ENCODE measurements around the gene CDK3.
"Not testable (repeated sequence)": the region's sequence is repeated elsewhere in the genome, so short reads cannot be mapped to it uniquely, and the experiment has no call there.

Gene CDK3

DNA sequence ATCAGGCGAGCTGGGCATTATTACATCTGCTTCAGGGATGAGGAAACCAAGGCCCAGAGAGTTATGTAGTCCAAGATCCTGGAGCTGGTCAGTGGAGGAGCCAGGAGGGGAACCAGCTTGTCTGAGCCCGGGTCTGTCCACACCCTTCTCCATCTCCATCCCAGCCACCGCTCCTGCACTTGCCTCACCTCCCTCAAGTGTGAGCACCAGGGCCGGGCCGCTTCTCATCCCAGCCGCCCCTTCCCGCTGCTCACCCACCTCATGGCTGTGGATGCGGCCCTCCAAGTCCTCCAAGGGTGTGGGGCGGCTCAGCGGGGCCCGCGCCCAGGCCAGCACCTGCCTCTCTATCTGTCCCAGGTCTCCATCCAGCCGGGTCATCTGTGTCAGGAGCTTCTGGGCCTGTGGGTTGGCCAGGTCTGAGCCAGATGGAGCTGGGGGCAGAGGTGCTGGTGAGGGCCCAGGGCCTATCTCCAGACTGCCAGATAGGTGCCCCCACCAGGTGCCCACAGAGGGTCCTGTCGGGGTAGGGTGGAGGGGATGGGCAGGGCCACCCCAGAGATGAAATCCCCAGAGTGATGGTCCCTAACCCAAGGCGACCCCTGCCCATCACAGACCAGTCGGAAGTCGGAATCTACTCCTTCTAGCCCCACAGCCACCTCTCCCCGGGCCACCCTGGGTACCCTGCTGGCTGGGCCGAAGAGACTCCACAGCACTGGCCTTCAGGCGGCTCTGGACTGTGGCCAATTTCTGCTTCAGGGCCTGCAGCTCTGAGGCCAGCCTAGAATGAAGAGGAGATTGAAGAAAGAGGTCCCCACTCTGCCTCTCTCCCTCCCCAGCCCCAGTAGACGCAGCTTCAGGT, 17.1 kb downstream of the CDK3 start:
- DNase-seq, result no peak

DNA sequence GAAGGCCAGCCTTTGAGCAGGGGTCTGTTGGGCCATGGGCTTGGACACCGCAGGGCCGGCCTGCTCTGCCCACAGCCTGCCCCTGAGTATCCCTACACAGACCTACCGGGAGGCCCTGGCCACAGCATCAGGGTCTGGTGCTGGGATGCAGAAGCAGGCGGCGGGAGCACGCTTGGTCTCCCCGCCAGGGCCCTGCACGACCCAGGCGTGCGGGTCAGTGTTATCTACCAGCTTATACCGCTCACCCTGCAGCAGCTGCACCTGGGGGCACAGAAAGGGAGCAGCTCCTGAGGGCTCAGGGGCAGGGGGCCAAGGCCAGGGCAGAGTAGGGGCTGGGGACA, 17.7 kb downstream of the CDK3 start:
- no peak for DNase-seq

GRCh38 chr17:76018801-76019200, 18.1 kb downstream of the CDK3 start:
- no peak for DNase-seq

DNA sequence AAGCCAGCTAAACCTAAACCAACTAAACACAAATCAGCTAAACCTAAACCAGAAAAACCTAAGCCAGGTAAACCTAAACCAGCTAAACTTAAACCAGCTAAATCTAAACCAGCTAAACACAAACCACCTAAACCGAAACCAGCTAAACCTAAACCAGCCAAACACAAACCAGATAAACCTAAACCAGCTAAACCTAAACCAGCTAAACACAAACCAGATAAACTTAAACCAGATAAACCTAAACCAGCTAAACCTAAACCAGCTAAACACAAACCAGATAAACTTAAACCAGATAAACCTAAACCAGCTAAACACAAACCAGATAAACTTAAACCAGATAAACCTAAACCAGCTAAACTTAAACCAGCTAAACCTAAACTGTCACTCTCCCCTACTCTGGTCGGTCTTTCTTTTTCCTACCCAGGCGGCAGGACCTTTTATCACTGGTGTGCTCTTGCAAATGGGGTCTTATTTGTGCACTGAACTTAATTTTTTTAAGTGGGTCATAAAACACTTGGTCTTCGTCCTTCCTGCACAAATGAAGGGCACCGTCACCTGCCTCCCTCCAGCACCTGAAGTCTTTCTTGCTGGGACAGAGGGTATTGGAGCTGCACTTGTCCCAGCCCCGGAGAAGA, 19.3 kb downstream of the CDK3 start:
- no peak for DNase-seq

GRCh38 chr17:76022285-76022684, 21.6 kb downstream of the CDK3 start:
- no peak for DNase-seq

- no peak for DNase-seq
Measured at GRCh38 chr17:76022973-76023899, 22.6 kb downstream of the CDK3 start.

GRCh38 chr17:76023900-76024237, 23.2 kb downstream of the CDK3 start:
- no peak for DNase-seq

DNA sequence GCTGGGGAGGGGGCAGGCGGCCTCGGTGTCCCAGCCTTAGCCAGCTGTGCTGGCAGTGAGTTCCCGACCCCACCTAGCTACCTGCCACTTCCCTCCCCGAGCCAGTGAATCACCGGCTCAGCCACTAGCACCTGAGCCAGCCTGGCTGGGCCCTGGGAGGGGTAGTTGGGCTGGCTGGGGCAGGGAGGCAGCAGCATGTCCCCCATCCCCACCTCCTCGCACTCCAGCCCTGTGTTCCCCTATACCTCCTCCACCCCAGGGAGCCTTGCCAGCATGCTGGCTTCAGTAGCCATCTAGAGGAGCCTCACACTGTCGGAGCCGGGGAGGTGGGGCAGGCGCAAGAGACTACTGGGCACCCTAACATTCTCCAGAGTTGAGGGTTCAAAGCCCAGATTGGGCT, 23.7 kb downstream of the CDK3 start:
- DNase-seq, result no peak

DNA sequence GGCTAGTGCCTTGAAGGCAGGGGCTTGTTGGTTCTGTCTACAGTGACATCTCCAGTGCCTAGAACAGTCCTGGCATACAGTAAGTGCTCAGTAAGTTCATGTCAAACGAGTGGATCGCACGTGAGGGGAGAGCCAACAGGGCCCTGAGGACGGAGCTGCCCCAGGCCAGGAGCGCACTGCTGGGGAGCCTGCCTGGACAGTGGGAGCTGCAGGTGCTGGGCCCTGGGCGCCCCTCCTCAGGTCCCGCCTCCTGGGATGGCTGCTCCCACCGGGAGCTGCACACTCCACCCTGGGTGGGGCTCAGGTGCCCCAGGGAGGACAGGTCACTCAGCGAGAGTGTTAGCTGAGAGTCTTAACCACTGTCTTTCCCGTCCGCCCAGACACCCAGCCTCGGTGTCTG, 24.6 kb downstream of the CDK3 start:
- DNase-seq, result no peak

- no peak for DNase-seq
Measured at GRCh38 chr17:76026714-76027158, 26.1 kb downstream of the CDK3 start.

GRCh38 chr17:76027159-76027839, 26.6 kb downstream of the CDK3 start, which contains the start of gene EVPL:
TSS of gene EVPL (minus strand) at chr17:76027306. CDS start at chr17:76027198, 108 bp downstream.
- no peak for DNase-seq

- peak; percentile 91 for DNase-seq
Measured at GRCh38 chr17:76032073-76032779, 31.6 kb downstream of the CDK3 start.

- DNase-seq, result no peak
Measured at GRCh38 chr17:76032780-76033108, 32.1 kb downstream of the CDK3 start.

GRCh38 chr17:76033139-76033538, 32.5 kb downstream of the CDK3 start:
- no peak for DNase-seq

DNA sequence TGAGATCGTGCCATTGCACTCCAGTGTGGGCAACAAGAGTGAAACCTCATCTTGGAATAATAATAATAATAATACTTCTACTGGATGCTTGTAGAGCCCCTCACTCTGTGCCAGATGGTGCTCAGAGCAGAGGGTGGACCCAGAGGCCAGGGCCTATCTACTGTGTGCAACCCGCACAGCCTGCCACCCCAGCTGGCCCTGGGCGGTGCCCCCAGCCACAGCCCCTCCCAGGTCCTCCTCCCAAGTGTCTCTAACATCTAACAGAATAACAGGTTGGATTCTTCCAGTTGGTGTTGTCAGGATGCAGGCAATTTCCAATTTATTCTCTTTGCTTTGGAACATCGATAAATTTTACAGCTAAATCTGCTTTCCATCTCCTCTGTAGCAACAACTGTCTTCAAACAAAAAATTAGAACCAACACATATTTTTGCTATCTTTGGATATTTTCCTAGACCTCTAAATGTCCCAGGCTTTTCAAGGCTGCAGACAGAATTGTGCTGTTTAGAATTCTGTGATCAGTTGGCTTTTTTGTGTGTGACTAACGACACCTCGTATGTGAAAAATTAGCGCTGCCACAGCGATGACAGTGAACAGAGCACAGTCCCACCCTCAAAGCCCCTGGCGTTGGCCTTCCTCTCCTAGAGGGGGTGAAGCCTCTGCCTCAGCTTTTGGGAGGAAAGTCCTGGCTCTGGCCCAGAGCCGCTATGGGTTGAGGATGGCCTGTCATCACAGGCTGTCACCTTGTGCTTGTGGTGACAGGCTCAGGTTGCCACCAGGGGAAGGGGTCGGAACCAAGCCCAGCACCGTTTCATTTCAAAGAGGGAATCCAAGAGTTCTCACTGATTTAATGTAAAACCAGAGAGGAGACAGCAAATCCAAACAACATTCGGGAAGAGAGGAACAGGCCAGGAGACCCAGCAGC, 34.0 kb downstream of the CDK3 start:
- DNase-seq, result no peak

GRCh38 chr17:76036497-76037261, 36.0 kb downstream of the CDK3 start:
- no peak for DNase-seq

GRCh38 chr17:76038050-76038449, 37.4 kb downstream of the CDK3 start:
- DNase-seq, result no peak

DNA sequence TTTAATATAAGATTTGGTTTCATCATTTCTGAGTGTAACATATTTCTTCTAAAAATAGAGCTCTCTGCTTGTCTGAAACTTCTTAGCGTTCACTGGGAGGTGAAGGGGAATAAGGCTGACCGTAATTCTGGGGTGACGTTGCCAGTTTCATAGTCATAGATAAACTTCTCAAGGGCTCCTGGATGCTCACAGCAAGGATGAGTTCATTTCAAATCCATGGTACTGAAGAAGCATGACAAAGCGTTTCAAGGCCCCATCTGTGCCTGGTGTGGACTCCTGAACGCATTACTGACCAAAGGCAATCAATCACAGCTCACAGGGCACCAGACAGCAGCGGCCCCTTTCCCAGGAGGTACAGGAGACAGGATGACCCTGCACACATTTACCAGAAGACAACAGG, 38.5 kb downstream of the CDK3 start:
- DNase-seq, result no peak

GRCh38 chr17:76040376-76040775, 39.7 kb downstream of the CDK3 start:
- DNase-seq, result no peak

DNA sequence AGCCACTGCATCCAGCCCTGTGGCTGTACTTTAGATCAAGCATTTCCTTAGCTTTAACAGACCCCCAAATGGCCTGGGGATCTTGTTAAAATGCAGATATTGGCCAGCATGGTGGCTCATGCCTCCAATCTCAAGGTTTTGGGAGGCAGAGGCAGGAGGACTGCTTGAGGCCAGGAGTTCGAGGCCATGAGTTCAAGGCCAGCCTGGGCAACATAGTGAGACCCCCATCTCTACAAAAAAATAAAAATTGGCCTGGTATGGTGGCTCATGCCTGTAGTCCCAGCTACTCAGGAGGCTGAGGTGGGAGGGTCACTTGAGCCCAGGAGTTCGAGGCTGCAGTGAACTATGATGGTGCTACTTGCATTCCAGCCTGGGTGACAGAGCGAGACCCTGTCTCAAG, 42.2 kb downstream of the CDK3 start:
- not testable (repeated sequence) for DNase-seq
